Ecto neural progenitor cell (in vitro differentiated cells): ENCODE results near the gene TIMM50.
"Not testable (repeated sequence)": the region's sequence is repeated elsewhere in the genome, so short reads cannot be mapped to it uniquely, and the experiment has no call there.

Experiments used
- DNase-seq: peaks from one replicate; pipeline ENCODE4 v3.0.0-alpha.2; 2018; ENCODE audit warnings: low spot score

TIMM50 gene

GRCh38 chr19:39469567-39469966 lies 11.1 kb upstream of the TIMM50 start:
- DNase-seq: no peak

GRCh38 chr19:39470724-39471339 lies 9.8 kb upstream of the TIMM50 start:
- no peak for DNase-seq

GRCh38 chr19:39471756-39472536 lies 8.7 kb upstream of the TIMM50 start:
- no peak for DNase-seq

- no peak for DNase-seq
Measured at GRCh38 chr19:39472746-39473442, 7.7 kb upstream of the TIMM50 start.

GRCh38 chr19:39473443-39473960 lies 7.1 kb upstream of the TIMM50 start:
- no peak for DNase-seq

- peak; percentile 87 for DNase-seq
Measured at GRCh38 chr19:39474139-39474620, 6.5 kb upstream of the TIMM50 start.

GRCh38 chr19:39475748-39476147 lies 4.9 kb upstream of the TIMM50 start:
- DNase-seq: no peak

GRCh38 chr19:39479319-39479801 lies 1.3 kb upstream of the TIMM50 start:
- not testable (repeated sequence) for DNase-seq

- DNase-seq: no peak
Measured at GRCh38 chr19:39479916-39480315, 722 bp upstream of the TIMM50 start.

GRCh38 chr19:39481229-39481545 lies 549 bp downstream of the TIMM50 start:
- DNase-seq: no peak

- DNase-seq: no peak
Measured at GRCh38 chr19:39481676-39482075, 1.0 kb downstream of the TIMM50 start.

- no peak for DNase-seq
Measured at GRCh38 chr19:39483141-39483540, 2.5 kb downstream of the TIMM50 start.

GRCh38 chr19:39489756-39490155 lies 9.1 kb downstream of the TIMM50 start:
- DNase-seq: no peak

- DNase-seq: no peak
Measured at GRCh38 chr19:39492225-39492624, 11.6 kb downstream of the TIMM50 start.

- no peak for DNase-seq
Measured at GRCh38 chr19:39492788-39493187, 12.2 kb downstream of the TIMM50 start.

GRCh38 chr19:39494661-39495060 lies 14.0 kb downstream of the TIMM50 start:
- no peak for DNase-seq

GRCh38 chr19:39496063-39496462 lies 15.4 kb downstream of the TIMM50 start:
- DNase-seq: no peak

- no peak for DNase-seq
Measured at GRCh38 chr19:39497701-39497995, 17.0 kb downstream of the TIMM50 start.

- peak; percentile 84 for DNase-seq
Measured at GRCh38 chr19:39497996-39498797, 17.6 kb downstream of the TIMM50 start.

- peak; percentile 67 for DNase-seq
Measured at GRCh38 chr19:39498798-39499642, 18.4 kb downstream of the TIMM50 start, which contains the start of gene DLL3. DLL3 (plus strand) TSS chr19:39498947; CDS start chr19:39498975, 28 bp downstream.

- DNase-seq: no peak
Measured at GRCh38 chr19:39499932-39500331, 19.3 kb downstream of the TIMM50 start.
